Measurements from ENCODE around the gene RBFOX2. TPM values are rescaled to one million over a fixed set of nuclear protein-coding genes. Genes with fewer than 3 reads are reported as not detected.

Gene RBFOX2
- total RNA-seq, 5 donors from 2014 or later (not counting 1 experiment from before 2014, with no cell fraction given) = 0.73 to 1.5 (median 1.4) TPM

- no peak overlapping the region for H3K27ac Mint-ChIP-seq
- WGBS (ENCODE audit: insufficient coverage) = 73% methylated on average over 8 of the region's 10 CpGs
- Histone ChIP-seq H3K27ac (ENCODE audit: low read length) (no peak overlapping the region), H3K36me3 (ENCODE audit: control insufficient read depth in 2 of 2, extremely low read depth in 1 of 2, insufficient read depth in 1 of 2, low read length in 1 of 2) (no peaks in the 10 kb centered on the region), H3K4me1 (ENCODE audit: control insufficient read depth in 1 of 2, extremely low read depth in 1 of 2, insufficient read depth in 2 of 2, low read length in 2 of 2) (no peaks in the 10 kb centered on the region), H3K27me3 (replicated peaks in 1 of 2; ENCODE audit: control insufficient read depth in 2 of 2, extremely low read depth in 1 of 2, insufficient read depth in 2 of 2, low read length in 1 of 2) (peaks cover 0 to 24% of the 10 kb centered on the region in 2 experiments), H3K4me3 (ENCODE audit: control insufficient read depth in 1 of 2, extremely low read depth in 1 of 2, low read length in 1 of 2) (no peak overlapping the region), H3K9me3 (no peaks in the 10 kb centered on the region)
- peaks cover 5 to 9% of the 10 kb centered on the region in 2 donors for H3K27me3 Mint-ChIP-seq
- ATAC-seq (replicated peaks in 1 of 4) = no peak
- POLR2A ChIA-PET = no interaction called here
- no peak overlapping the region for H3K4me3 Mint-ChIP-seq
- CTCF ChIA-PET = no interaction called here
- H3K36me3 Mint-ChIP-seq = no peaks in the 10 kb centered on the region
- no peaks in the 10 kb centered on the region for H3K9me3 Mint-ChIP-seq
- H3K4me1 Mint-ChIP-seq = no peaks in the 10 kb centered on the region
- no peak for DNase-seq
These were observed 297.3 kb downstream of the RBFOX2 start for GRCh38 chr22:35731321-35731720.

GRCh38 chr22:35729309-35729698, 299.3 kb downstream of the RBFOX2 start:
- no peaks in the 10 kb centered on the region for H3K9me3 Mint-ChIP-seq
- Histone ChIP-seq H3K4me3 (ENCODE audit: control insufficient read depth in 1 of 2, extremely low read depth in 1 of 2, low read length in 1 of 2) (no peak overlapping the region), H3K27ac (ENCODE audit: low read length) (no peak overlapping the region), H3K4me1 (ENCODE audit: control insufficient read depth in 1 of 2, extremely low read depth in 1 of 2, insufficient read depth in 2 of 2, low read length in 2 of 2) (no peaks in the 10 kb centered on the region), H3K36me3 (ENCODE audit: control insufficient read depth in 2 of 2, extremely low read depth in 1 of 2, insufficient read depth in 1 of 2, low read length in 1 of 2) (no peaks in the 10 kb centered on the region), H3K9me3 (no peaks in the 10 kb centered on the region), H3K27me3 (replicated peaks in 1 of 2; ENCODE audit: control insufficient read depth in 2 of 2, extremely low read depth in 1 of 2, insufficient read depth in 2 of 2, low read length in 1 of 2) (peaks cover 0 to 17% of the 10 kb centered on the region in 2 experiments)
- WGBS (ENCODE audit: insufficient coverage) = no CpG with 5 or more reads among the region's 2 CpGs
- no peak overlapping the region for H3K27ac Mint-ChIP-seq
- POLR2A ChIA-PET = no interaction called here
- ATAC-seq (replicated peaks in 1 of 4) (no peak), DNase-seq (no peak)
- no peaks in the 10 kb centered on the region for H3K36me3 Mint-ChIP-seq
- peaks cover 5 to 9% of the 10 kb centered on the region in 2 donors for H3K27me3 Mint-ChIP-seq
- CTCF ChIA-PET = no interaction called here
- H3K4me3 Mint-ChIP-seq = no peak overlapping the region
- no peaks in the 10 kb centered on the region for H3K4me1 Mint-ChIP-seq

GRCh38 chr22:35728639-35729308, 299.9 kb downstream of the RBFOX2 start:
- 87% methylated on average over 3 of the region's 12 CpGs for WGBS (ENCODE audit: insufficient coverage)
- Histone ChIP-seq H3K4me1 (ENCODE audit: control insufficient read depth in 1 of 2, extremely low read depth in 1 of 2, insufficient read depth in 2 of 2, low read length in 2 of 2) (no peaks in the 10 kb centered on the region), H3K9me3 (no peaks in the 10 kb centered on the region), H3K36me3 (ENCODE audit: control insufficient read depth in 2 of 2, extremely low read depth in 1 of 2, insufficient read depth in 1 of 2, low read length in 1 of 2) (no peaks in the 10 kb centered on the region), H3K27ac (ENCODE audit: low read length) (no peak overlapping the region), H3K27me3 (replicated peaks in 1 of 2; ENCODE audit: control insufficient read depth in 2 of 2, extremely low read depth in 1 of 2, insufficient read depth in 2 of 2, low read length in 1 of 2) (peaks cover 0 to 17% of the 10 kb centered on the region in 2 experiments), H3K4me3 (ENCODE audit: control insufficient read depth in 1 of 2, extremely low read depth in 1 of 2, low read length in 1 of 2) (no peak overlapping the region)
- DNase-seq = no peak
- CTCF ChIA-PET = no interaction called here
- no peaks in the 10 kb centered on the region for H3K36me3 Mint-ChIP-seq
- POLR2A ChIA-PET = no interaction called here
- H3K4me3 Mint-ChIP-seq = no peak overlapping the region
- H3K27ac Mint-ChIP-seq = no peak overlapping the region
- peaks cover 5 to 9% of the 10 kb centered on the region in 2 donors for H3K27me3 Mint-ChIP-seq
- H3K4me1 Mint-ChIP-seq = no peaks in the 10 kb centered on the region
- H3K9me3 Mint-ChIP-seq = no peaks in the 10 kb centered on the region
- no peak for ATAC-seq (replicated peaks in 1 of 4)

- 75% methylated on average over 3 of the region's 11 CpGs for WGBS (ENCODE audit: insufficient coverage)
- CTCF ChIA-PET = no interaction called here
- Mint-ChIP-seq H3K27me3 (peaks cover 5 to 9% of the 10 kb centered on the region in 2 donors), H3K4me3 (no peak overlapping the region), H3K4me1 (no peaks in the 10 kb centered on the region), H3K27ac (no peak overlapping the region), H3K36me3 (no peaks in the 10 kb centered on the region), H3K9me3 (no peaks in the 10 kb centered on the region)
- Histone ChIP-seq H3K4me1 (ENCODE audit: control insufficient read depth in 1 of 2, extremely low read depth in 1 of 2, insufficient read depth in 2 of 2, low read length in 2 of 2) (no peaks in the 10 kb centered on the region), H3K27me3 (replicated peaks in 1 of 2; ENCODE audit: control insufficient read depth in 2 of 2, extremely low read depth in 1 of 2, insufficient read depth in 2 of 2, low read length in 1 of 2) (peaks cover 0 to 17% of the 10 kb centered on the region in 2 experiments), H3K36me3 (ENCODE audit: control insufficient read depth in 2 of 2, extremely low read depth in 1 of 2, insufficient read depth in 1 of 2, low read length in 1 of 2) (no peaks in the 10 kb centered on the region), H3K9me3 (no peaks in the 10 kb centered on the region), H3K4me3 (ENCODE audit: control insufficient read depth in 1 of 2, extremely low read depth in 1 of 2, low read length in 1 of 2) (no peak overlapping the region), H3K27ac (ENCODE audit: low read length) (no peak overlapping the region)
- DNase-seq (no peak), ATAC-seq (replicated peaks in 1 of 4) (no peak)
- POLR2A ChIA-PET = interaction anchor here in 1 of 2 donors (0.5 kb wide), 1 partner anchor 44 kb away, joined by 3 read pairs; no protein-coding TSS in a partner anchor
These were observed 301.2 kb downstream of the RBFOX2 start for GRCh38 chr22:35727436-35727835.

- H3K4me3 ChIP-seq (ENCODE audit: control insufficient read depth in 1 of 2, extremely low read depth in 1 of 2, low read length in 1 of 2) = no peak overlapping the region
- CTCF ChIA-PET = no interaction called here
- Mint-ChIP-seq H3K27ac (no peak overlapping the region), H3K27me3 (peaks cover 5 to 9% of the 10 kb centered on the region in 2 donors), H3K4me3 (no peak overlapping the region), H3K4me1 (no peaks in the 10 kb centered on the region), H3K9me3 (no peaks in the 10 kb centered on the region), H3K36me3 (no peaks in the 10 kb centered on the region)
- H3K27ac ChIP-seq (ENCODE audit: low read length) = no peak overlapping the region
- 85% methylated on average over 11 of the region's 15 CpGs for WGBS (ENCODE audit: insufficient coverage)
- DNase-seq (no peak), ATAC-seq (replicated peaks in 1 of 4) (no peak)
- POLR2A ChIA-PET = interaction anchor here in 1 of 2 donors (0.5 kb wide), 1 partner anchor 45 kb away, joined by 3 read pairs; no protein-coding TSS in a partner anchor
- H3K4me1 ChIP-seq (ENCODE audit: control insufficient read depth in 1 of 2, extremely low read depth in 1 of 2, insufficient read depth in 2 of 2, low read length in 2 of 2) = no peaks in the 10 kb centered on the region
- H3K36me3 ChIP-seq (ENCODE audit: control insufficient read depth in 2 of 2, extremely low read depth in 1 of 2, insufficient read depth in 1 of 2, low read length in 1 of 2) = no peaks in the 10 kb centered on the region
- no peaks in the 10 kb centered on the region for H3K9me3 ChIP-seq
- H3K27me3 ChIP-seq (replicated peaks in 1 of 2; ENCODE audit: control insufficient read depth in 2 of 2, extremely low read depth in 1 of 2, insufficient read depth in 2 of 2, low read length in 1 of 2) = peaks cover 0 to 13% of the 10 kb centered on the region in 2 experiments
These were observed 301.7 kb downstream of the RBFOX2 start for GRCh38 chr22:35726933-35727332.

GRCh38 chr22:35726398-35726797, 302.2 kb downstream of the RBFOX2 start:
- no peaks in the 10 kb centered on the region for H3K9me3 ChIP-seq
- no peak overlapping the region for H3K27ac ChIP-seq (ENCODE audit: low read length)
- 69% methylated on average over 4 of the region's 6 CpGs for WGBS (ENCODE audit: insufficient coverage)
- Mint-ChIP-seq H3K27me3 (peaks cover 2 to 8% of the 10 kb centered on the region in 2 donors), H3K27ac (no peak overlapping the region), H3K4me3 (no peak overlapping the region), H3K36me3 (no peaks in the 10 kb centered on the region), H3K4me1 (no peaks in the 10 kb centered on the region), H3K9me3 (no peaks in the 10 kb centered on the region)
- POLR2A ChIA-PET = no interaction called here
- peaks cover 0 to 12% of the 10 kb centered on the region in 2 experiments for H3K27me3 ChIP-seq (replicated peaks in 1 of 2; ENCODE audit: control insufficient read depth in 2 of 2, extremely low read depth in 1 of 2, insufficient read depth in 2 of 2, low read length in 1 of 2)
- CTCF ChIA-PET = no interaction called here
- H3K36me3 ChIP-seq (ENCODE audit: control insufficient read depth in 2 of 2, extremely low read depth in 1 of 2, insufficient read depth in 1 of 2, low read length in 1 of 2) = no peaks in the 10 kb centered on the region
- ATAC-seq (replicated peaks in 1 of 4) = no peak
- DNase-seq = no peak
- H3K4me1 ChIP-seq (ENCODE audit: control insufficient read depth in 1 of 2, extremely low read depth in 1 of 2, insufficient read depth in 2 of 2, low read length in 2 of 2) = no peaks in the 10 kb centered on the region
- H3K4me3 ChIP-seq (ENCODE audit: control insufficient read depth in 1 of 2, extremely low read depth in 1 of 2, low read length in 1 of 2) = no peak overlapping the region

Measured in T-cell (primary cell).